ENCODE results near the gene RAB11FIP3. TPM values are rescaled to one million over a fixed set of nuclear protein-coding genes. Genes with fewer than 3 reads are reported as not detected.
A peak's percentile ranks its signal among the peaks of the same experiment; 100 is the strongest.

Gene RAB11FIP3
- total and polyA plus RNA-seq, 9 of the 15 experiments (the other 6 are each of a cell fraction or from before 2014, with no cell fraction given) = 0.46 to 13.1 (median 4.3) TPM

- ATAC-seq (no peak), FAIRE-seq (no peak), DNase-seq (ENCODE audit: extremely low read depth in 1 of 4, low spot score in 3 of 4) (no peak)
- TF ChIP-seq XRCC3 (IDR thresholded peaks at IDR 0.05) = no peak
- TF ChIP-seq NFIC (IDR thresholded peaks at IDR 0.05) = peak; percentile 57
- no peak for TF ChIP-seq TCF7 (IDR thresholded peaks at IDR 0.05; ENCODE audit: borderline replicate concordance)
- no peak overlapping the region for H3K27ac ChIP-seq (ENCODE audit: extremely low read depth, low read depth, low read length)
- no peaks in the 10 kb centered on the region for H3K9me1 ChIP-seq (ENCODE audit: control insufficient read depth, insufficient read depth, low read length)
- H3K36me3 ChIP-seq (ENCODE audit: control insufficient read depth, insufficient read depth, low read length) = peaks cover 11% of the 10 kb centered on the region; the same call in 2 of the 3 replicates
- H4K20me1 ChIP-seq (replicated peaks; ENCODE audit: control insufficient read depth, insufficient read depth, low read length) = peaks cover 3% of the 10 kb centered on the region; the same call in 1 of the 2 replicates
- peaks cover 16 to 79% of the 10 kb centered on the region in 2 experiments; a peak in 4 of 5 replicates for H3K4me1 ChIP-seq (replicated peaks in 1 of 2; ENCODE audit: control insufficient read depth in 2 of 2, insufficient read depth in 2 of 2, low read length in 2 of 2)
- peaks cover 27% of the 10 kb centered on the region for H3K79me2 ChIP-seq (ENCODE audit: control insufficient read depth, insufficient read depth, low read length)
- WGBS (ENCODE audit: insufficient coverage, low coverage, missing lambda C conversion rate) = 54% methylated on average over 20 of the region's 23 CpGs
- no peaks in the 10 kb centered on the region for H3K9me3 ChIP-seq (replicated peaks; ENCODE audit: control insufficient read depth, insufficient read depth, low read depth, low read length)
- no TSS peak for BruUV-seq (replicated peaks)
- H3K27me3 ChIP-seq (ENCODE audit: control insufficient read depth in 2 of 2, insufficient read depth in 2 of 2, low read length in 2 of 2) = no peaks in the 10 kb centered on the region
- H3K4me3 ChIP-seq = no peak overlapping the region
- no peak overlapping the region for H3K4me2 ChIP-seq (ENCODE audit: insufficient read depth, low read length)
- ChIA-PET POLR2A (no interaction called here), CTCF (ENCODE audit: low intra/inter-chr PET ratio) (no interaction called here)
- H3K9ac ChIP-seq (ENCODE audit: insufficient read depth in 1 of 2, low read depth in 2 of 2, low read length in 2 of 2) = peak overlapping the region in 1 of 2 experiments; percentile 74; a peak in 2 of 4 replicates
- H2AFZ ChIP-seq (ENCODE audit: low read depth, low read length) = no peak overlapping the region
- intact Hi-C loops (cut with micrococcal nuclease) = no loop called here
- in situ Hi-C loops (cut with MboI) = no loop called here
These were observed 97.1 kb downstream of the RAB11FIP3 start for GRCh38 chr16:522320-523096.

DNA sequence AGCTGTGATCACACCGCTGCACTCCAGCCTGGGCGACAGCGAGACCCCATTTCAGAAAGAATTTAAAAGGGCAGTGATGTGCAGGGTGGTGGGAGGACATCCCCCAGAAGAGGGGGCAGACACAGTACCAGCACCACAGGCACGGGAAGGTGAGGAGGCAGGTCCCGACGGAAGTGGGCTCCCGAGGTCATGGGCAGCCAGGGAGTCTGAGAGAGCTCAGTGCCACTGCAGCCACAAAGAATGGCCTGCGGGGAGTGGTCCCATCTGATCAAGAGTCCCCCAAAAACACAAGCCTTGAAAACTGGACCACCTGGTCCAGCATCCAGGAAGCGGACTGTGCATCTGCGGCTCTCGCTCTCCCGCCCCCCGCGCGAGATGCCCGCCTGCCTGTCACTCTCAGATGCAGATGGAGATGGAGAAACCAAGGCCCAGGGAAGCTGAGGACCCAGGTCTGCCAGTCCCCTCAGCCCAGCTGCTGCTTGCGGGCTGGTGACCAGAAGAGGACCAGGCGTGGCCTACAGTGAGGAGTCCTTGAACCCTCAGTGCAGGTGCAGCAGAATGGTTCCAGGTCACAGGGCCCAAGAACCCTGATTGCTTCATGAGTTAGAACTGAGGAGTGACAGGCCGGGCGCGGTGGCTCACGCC is 97.8 kb downstream of the RAB11FIP3 start:
- CTCF ChIA-PET (ENCODE audit: low intra/inter-chr PET ratio) = no interaction called here
- intact Hi-C loops (cut with micrococcal nuclease) (no loop called here), in situ Hi-C loops (cut with MboI) (no loop called here)
- TF ChIP-seq RCOR1 (IDR thresholded peaks at IDR 0.05; ENCODE audit: borderline replicate concordance in 1 of 2, low read depth in 2 of 2, low read length in 2 of 2) (no peak), GMEB1 (CRISPR knock-in tag; IDR thresholded peaks at IDR 0.05) (no peak), POLR2G (IDR thresholded peaks at IDR 0.05; ENCODE audit: low read depth, low read length) (peak; percentile 50; the same call in 1 of the 2 replicates), MLX (CRISPR knock-in tag; conservative IDR thresholded peaks at IDR 0.05) (no peak), MECOM (CRISPR knock-in tag; IDR thresholded peaks at IDR 0.05) (no peak)

More for the DNA sequence above, 97.8 kb downstream of the RAB11FIP3 start:
- H3K4me1 ChIP-seq (replicated peaks in 1 of 2; ENCODE audit: control insufficient read depth in 2 of 2, insufficient read depth in 2 of 2, low read length in 2 of 2) = peaks cover 16 to 82% of the 10 kb centered on the region in 2 experiments; a peak in 4 of 5 replicates
- POLR2A ChIA-PET = no interaction called here
- 0 out of 4 replicates have a peak overlapping the region, but pooled peaks of 1 of the 2 experiments have one; percentile 33 for H3K9ac ChIP-seq (ENCODE audit: insufficient read depth in 1 of 2, low read depth in 2 of 2, low read length in 2 of 2)
- peaks cover 3% of the 10 kb centered on the region; the same call in 1 of the 2 replicates for H4K20me1 ChIP-seq (replicated peaks; ENCODE audit: control insufficient read depth, insufficient read depth, low read length)
- H3K27ac ChIP-seq (ENCODE audit: extremely low read depth, low read depth, low read length) = no peak overlapping the region
- FAIRE-seq (no peak), ATAC-seq (no peak), DNase-seq (ENCODE audit: extremely low read depth in 1 of 4, low spot score in 3 of 4) (no peak)
- WGBS (ENCODE audit: insufficient coverage, low coverage, missing lambda C conversion rate) = 82% methylated on average over 21 of the region's 22 CpGs
- no peaks in the 10 kb centered on the region for H3K27me3 ChIP-seq (ENCODE audit: control insufficient read depth in 2 of 2, insufficient read depth in 2 of 2, low read length in 2 of 2)
- no peak overlapping the region for H3K4me3 ChIP-seq
- H3K36me3 ChIP-seq (ENCODE audit: control insufficient read depth, insufficient read depth, low read length) = peaks cover 11% of the 10 kb centered on the region; the same call in 2 of the 3 replicates
- no peaks in the 10 kb centered on the region for H3K9me1 ChIP-seq (ENCODE audit: control insufficient read depth, insufficient read depth, low read length)
- H3K4me2 ChIP-seq (ENCODE audit: insufficient read depth, low read length) = no peak overlapping the region
- no peaks in the 10 kb centered on the region for H3K9me3 ChIP-seq (replicated peaks; ENCODE audit: control insufficient read depth, insufficient read depth, low read depth, low read length)
- H3K79me2 ChIP-seq (ENCODE audit: control insufficient read depth, insufficient read depth, low read length) = peaks cover 34% of the 10 kb centered on the region
- no TSS peak for BruUV-seq (replicated peaks)
- no peak overlapping the region for H2AFZ ChIP-seq (ENCODE audit: low read depth, low read length)

All from K562 (cell line).